K562 (cell line): ENCODE data around the gene GTF2H4. TPM values are rescaled to one million over a fixed set of nuclear protein-coding genes. Genes with fewer than 3 reads are reported as not detected.

Experiments used
- ADNP ChIP-seq: fragments of 200-800 bp; sonication (Bioruptor generic); IDR thresholded peaks from 2 replicates; pipeline ENCODE4 v1.6.1; 2016; ENCODE audit warnings: missing genetic modification characterization, missing compliant biosample characterization
- COPS2 ChIP-seq: fragments of 450-650 bp; conservative IDR thresholded peaks from 2 replicates; pipeline ENCODE4 v1.6.1; 2016; ENCODE audit warnings: mild to moderate bottlenecking, moderate library complexity
- FOXA3 ChIP-seq, 2 experiments: fragments of 450-650 bp in 1 of 2; sonication (generic) in 1 of 2; formaldehyde crosslinking; IDR thresholded peaks in 1 of 2; conservative IDR thresholded peaks in 1 of 2; 2 replicates each; pipeline versions ENCODE4 v1.4.0 to v1.8.0; 2020 to 2022; ENCODE audit warnings: mild to moderate bottlenecking in 2 of 2, missing genetic modification reagents in 1 of 2
- FOXJ3 ChIP-seq: sonication (generic); formaldehyde crosslinking; IDR thresholded peaks from 2 replicates; pipeline ENCODE4 v1.4.0; 2020; ENCODE audit warnings: mild to moderate bottlenecking, missing genetic modification reagents
- FOXM1 ChIP-seq, 2 experiments: fragments of 450-650 bp in 1 of 2; sonication (generic) in 1 of 2; formaldehyde crosslinking in 1 of 2; IDR thresholded peaks; 2 replicates each; pipeline versions ENCODE4 v1.6.1 to v1.9.0; 2017 to 2022; ENCODE audit warnings: low read depth in 2 of 2, mild to moderate bottlenecking in 2 of 2, missing genetic modification reagents in 1 of 2, moderate library complexity in 1 of 2
- HDAC3 ChIP-seq: fragments of 450-650 bp; IDR thresholded peaks from 2 replicates; pipeline ENCODE4 v1.6.1; 2018; ENCODE audit warnings: borderline replicate concordance, mild to moderate bottlenecking, moderate library complexity; ENCODE audit not compliant: partially characterized antibody
- HEY1 ChIP-seq: fragments of 250-450 bp; sonication (Bioruptor Pico); IDR thresholded peaks from 2 replicates; pipeline ENCODE4 v1.5.0; 2020; ENCODE audit warnings: mild to moderate bottlenecking, moderate library complexity, borderline replicate concordance
- HNRNPL ChIP-seq: fragments of 200-400 bp; formaldehyde crosslinking; IDR thresholded peaks from 2 replicates; pipeline ENCODE4 v1.6.1; 2017; ENCODE audit warnings: low read depth, mild to moderate bottlenecking, low read length
- IRF1 ChIP-seq: sonication (generic); formaldehyde crosslinking; IDR thresholded peaks from 2 replicates; pipeline ENCODE4 v1.8.0; 2022; ENCODE audit warnings: missing genetic modification reagents, mild to moderate bottlenecking, borderline replicate concordance
- JUND ChIP-seq, 2 experiments: IDR thresholded peaks; 2 replicates in 1 of 2; 3 replicates in 1 of 2; pipeline ENCODE4 v1.6.1; 2011; ENCODE audit warnings: borderline replicate concordance in 2 of 2, low read depth in 2 of 2, low read length in 2 of 2, improper control_type of control experiment in 1 of 2, missing biosample characterization in 1 of 2, missing genetic modification characterization in 1 of 2, missing genetic modification reagents in 1 of 2
- MXI1 ChIP-seq: IDR thresholded peaks from 2 replicates; pipeline ENCODE4 v1.6.1; 2011; ENCODE audit warnings: low read depth, mild to moderate bottlenecking, improper control_type of control experiment, low read length
- NR2C2 ChIP-seq, 2 experiments: fragments of 200-800 bp in 1 of 2; sonication (Bioruptor generic) in 1 of 2; sonication (generic) in 1 of 2; formaldehyde crosslinking in 1 of 2; IDR thresholded peaks; 2 replicates each; pipeline versions ENCODE4 v1.6.1 to v1.8.0; 2016 to 2022; ENCODE audit warnings: mild to moderate bottlenecking in 1 of 2, missing compliant biosample characterization in 1 of 2, missing genetic modification characterization in 1 of 2, missing genetic modification reagents in 1 of 2
- NR3C1 ChIP-seq: sonication (generic); formaldehyde crosslinking; IDR thresholded peaks from 2 replicates; pipeline ENCODE4 v1.8.1; 2022; ENCODE audit warnings: missing genetic modification reagents
- PHTF2 ChIP-seq: fragments of 250-450 bp; sonication (Bioruptor Pico); IDR thresholded peaks from 2 replicates; pipeline ENCODE4 v1.5.0; 2021; ENCODE audit warnings: mild to moderate bottlenecking
- PTRF ChIP-seq: fragments of 450-650 bp; IDR thresholded peaks from 2 replicates; pipeline ENCODE4 v1.6.1; 2016; ENCODE audit warnings: mild to moderate bottlenecking, missing genetic modification characterization, missing compliant biosample characterization
- SP1 ChIP-seq: sonication (generic); formaldehyde crosslinking; IDR thresholded peaks from 2 replicates; pipeline ENCODE4 v1.8.1; 2022; ENCODE audit warnings: mild to moderate bottlenecking, missing genetic modification reagents
- SREBF2 ChIP-seq: sonication (generic); formaldehyde crosslinking; IDR thresholded peaks from 2 replicates; pipeline ENCODE4 v1.4.0; 2020; ENCODE audit warnings: mild to moderate bottlenecking, missing genetic modification reagents
- TAF15 ChIP-seq: fragments of 200-400 bp; formaldehyde crosslinking; IDR thresholded peaks from 2 replicates; pipeline ENCODE4 v1.6.1; 2017; ENCODE audit warnings: mild to moderate bottlenecking, low read depth, low read length, moderate library complexity
- YY1 ChIP-seq, 3 experiments: IDR thresholded peaks; 2 replicates each; pipeline ENCODE4 v1.6.1; 2011; ENCODE audit warnings: low read length in 2 of 3, mild to moderate bottlenecking in 2 of 3, moderate library complexity in 2 of 3, borderline replicate concordance in 1 of 3, control low read depth in 1 of 3, low read depth in 1 of 3; ENCODE audit not compliant: insufficient read depth in 3 of 3, insufficient replicate concordance in 2 of 3, control insufficient read depth in 1 of 3, insufficient read length in 1 of 3; ENCODE audit errors: extremely low read depth in 1 of 3
- ZBTB7A ChIP-seq: IDR thresholded peaks from 2 replicates; pipeline ENCODE4 v1.6.1; 2011; ENCODE audit warnings: low read depth, mild to moderate bottlenecking, low read length, moderate library complexity, borderline replicate concordance; ENCODE audit not compliant: control insufficient read depth
- ZEB2 ChIP-seq: fragments of 450-650 bp; IDR thresholded peaks from 2 replicates; pipeline ENCODE4 v1.6.1; 2016
- ZNF146 ChIP-seq: IDR thresholded peaks from one replicate; pipeline ENCODE4 v1.6.1; 2018; ENCODE audit warnings: missing compliant biosample characterization; ENCODE audit not compliant: unreplicated experiment
- ZNF24 ChIP-seq: fragments of 450-650 bp; IDR thresholded peaks from 2 replicates; pipeline ENCODE4 v1.6.1; 2016
- ZNF76 ChIP-seq: fragments of 250-450 bp; sonication (Bioruptor Pico); IDR thresholded peaks from 2 replicates; pipeline ENCODE4 v1.4.0; 2020; ENCODE audit warnings: mild to moderate bottlenecking, moderate library complexity, borderline replicate concordance
- ZNF780A ChIP-seq: fragments of 250-450 bp; sonication (Bioruptor Pico); IDR thresholded peaks from 2 replicates; pipeline ENCODE4 v1.5.0; 2021; ENCODE audit warnings: mild to moderate bottlenecking
- polyA plus RNA-seq, 8 experiments: library from polyadenylated mRNA; depleted of rRNA in 4 of 8; stranded (reverse) in 5 of 8; unstranded in 3 of 8; fragments of >200 nt; fragmentation: Nextera tagmentation in 2 of 8; fragmentation: Illumina TruSeq in 1 of 8; extraction: Ambion mirVana in 2 of 8; extraction: Trizol in 1 of 8; gene quantifications; 2 replicates each; pipeline versions ENCODE4 v1.2.1 to v1.2.3, GENCODE V29; 2011 to 2014; ENCODE audit warnings: inconsistent platforms in 1 of 8, missing spikeins in 1 of 8
- total RNA-seq, 7 experiments: library from RNA; depleted of rRNA in 6 of 7; stranded (reverse); fragments of >200 nt in 6 of 7; fragmentation: Illumina TruSeq in 2 of 7; extraction: Trizol in 2 of 7; gene quantifications; 2 replicates each; pipeline versions ENCODE4 v1.2.1 to v1.2.3, GENCODE V29; 2011 to 2021; ENCODE audit warnings: low replicate concordance in 1 of 7
- TF ChIP-seq, protein P1 (sequence below): fragments of 250-450 bp; sonication (Bioruptor Pico); IDR thresholded peaks from 2 replicates; pipeline ENCODE4 v1.9.0; 2021; ENCODE audit warnings: mild to moderate bottlenecking

GTF2H4 gene
- total and polyA plus RNA-seq, 9 of the 15 experiments (the other 6 are each of a cell fraction or from before 2014, with no cell fraction given) = 3.6 to 86.1 (median 39.6) TPM

GRCh38 chr6:30914076-30914853 lies 6.3 kb downstream of the GTF2H4 start, which contains the start of gene VARS2 (continued):
- TF ChIP-seq IRF1 (CRISPR knock-in tag) (no peak; the same call in 1 of the 2 replicates), JUND (IDR thresholded peaks at IDR 0.05; ENCODE audit: borderline replicate concordance, low read depth, low read length) (peak; percentile 40; the same call in 1 of the 2 replicates), JUND (tag; IDR thresholded peaks at IDR 0.05; ENCODE audit: borderline replicate concordance, low read depth, low read length) (peak; percentile 53; the same call in 1 of the 3 replicates), COPS2 (no peak), TAF15 (no peak), FOXJ3 (CRISPR knock-in tag) (no peak), YY1 (IDR thresholded peaks at IDR 0.05; ENCODE audit: borderline replicate concordance in 1 of 3, control insufficient read depth in 1 of 3, extremely low read depth in 1 of 3, insufficient read depth in 3 of 3, insufficient read length in 1 of 3, insufficient replicate concordance in 2 of 3, low read depth in 1 of 3, low read length in 2 of 3) (peak in 2 of 3 experiments; percentile 55 to 68), ZNF24 (no peak), NR3C1 (no peak), SREBF2 (CRISPR knock-in tag) (no peak), ZEB2 (no peak), FOXA3 (CRISPR knock-in tag; conservative IDR thresholded peaks at IDR 0.05 in 1 of 2, IDR thresholded peaks at IDR 0.05 in 1 of 2) (peak; percentile 5 to 47; a peak in 1 of 4 replicates), ADNP (no peak), PHTF2 (0 out of 2 replicates have a peak, but pooled peaks have one; percentile 3), HEY1 (CRISPR knock-in tag) (0 out of 2 replicates have a peak, but pooled peaks have one; percentile 3), MXI1 (peak; percentile 26; the same call in 1 of the 2 replicates), PTRF (tag) (no peak), ZNF780A (CRISPR knock-in tag) (no peak; the same call in 1 of the 2 replicates), ZNF146 (CRISPR knock-in tag) (no peak), FOXM1 (IDR thresholded peaks at IDR 0.05; ENCODE audit: low read depth) (no peak), FOXM1 (CRISPR knock-in tag; IDR thresholded peaks at IDR 0.05; ENCODE audit: low read depth) (no peak), SP1 (CRISPR knock-in tag) (peak; percentile 83), ZBTB7A (peak; percentile 44; the same call in 1 of the 2 replicates), HNRNPL (no peak; the same call in 1 of the 2 replicates), ZNF76 (CRISPR knock-in tag) (peak; percentile 86; the same call in 1 of the 2 replicates), HDAC3 (no peak), NR2C2 (CRISPR knock-in tag; IDR thresholded peaks at IDR 0.05) (0 out of 2 replicates have a peak, but pooled peaks have one; percentile 50), NR2C2 (tag; IDR thresholded peaks at IDR 0.05) (no peak; the same call in 1 of the 2 replicates)
- TF ChIP-seq, protein P1, sequence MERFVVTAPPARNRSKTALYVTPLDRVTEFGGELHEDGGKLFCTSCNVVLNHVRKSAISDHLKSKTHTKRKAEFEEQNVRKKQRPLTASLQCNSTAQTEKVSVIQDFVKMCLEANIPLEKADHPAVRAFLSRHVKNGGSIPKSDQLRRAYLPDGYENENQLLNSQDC (CRISPR knock-in tag) = no peak; the same call in 1 of the 2 replicates
